D721Med (cell line): Measurements from ENCODE around the gene PRPSAP2.
A peak's percentile ranks its signal among the peaks of the same experiment; 100 is the strongest.

ENCODE experiments used
- DNase-seq: peaks from one replicate; pipeline ENCODE4 v3.0.0; 2011; ENCODE audit warnings: low spot score; ENCODE audit not compliant: insufficient read length
- FAIRE-seq: peaks from 2 replicates; lab custom pipeline; 2011; peaks lifted over from hg19 to GRCh38; lab: Jason Lieb, UNC
- TF ChIP-seq, protein P1 (sequence below): IDR thresholded peaks from 2 replicates; pipeline ENCODE4 v1.5.1; 2012; ENCODE audit warnings: mild to moderate bottlenecking, control low read depth; ENCODE audit not compliant: insufficient read depth; ENCODE audit errors: missing control alignments

The PRPSAP2 gene

DNA sequence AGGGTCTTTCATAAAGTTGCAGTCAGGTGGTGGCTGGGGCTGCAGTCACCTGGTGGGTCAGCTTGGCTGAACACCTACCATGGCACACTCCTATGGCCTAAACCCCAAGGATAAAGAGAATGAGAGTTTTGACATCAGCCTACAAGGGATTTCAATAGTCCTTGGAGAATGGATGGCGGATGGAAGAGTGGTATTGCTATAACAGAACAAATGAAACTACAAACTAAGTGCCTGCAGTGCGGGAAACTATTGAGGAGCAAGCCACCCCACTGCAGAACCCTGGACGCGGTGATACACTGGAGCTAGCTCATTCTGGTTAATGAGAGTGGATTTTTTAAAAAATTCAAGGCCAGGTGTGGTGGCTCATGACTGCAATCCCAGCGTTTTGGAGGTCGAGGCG is 3.0 kb upstream of the PRPSAP2 start:
- TF ChIP-seq, protein P1, sequence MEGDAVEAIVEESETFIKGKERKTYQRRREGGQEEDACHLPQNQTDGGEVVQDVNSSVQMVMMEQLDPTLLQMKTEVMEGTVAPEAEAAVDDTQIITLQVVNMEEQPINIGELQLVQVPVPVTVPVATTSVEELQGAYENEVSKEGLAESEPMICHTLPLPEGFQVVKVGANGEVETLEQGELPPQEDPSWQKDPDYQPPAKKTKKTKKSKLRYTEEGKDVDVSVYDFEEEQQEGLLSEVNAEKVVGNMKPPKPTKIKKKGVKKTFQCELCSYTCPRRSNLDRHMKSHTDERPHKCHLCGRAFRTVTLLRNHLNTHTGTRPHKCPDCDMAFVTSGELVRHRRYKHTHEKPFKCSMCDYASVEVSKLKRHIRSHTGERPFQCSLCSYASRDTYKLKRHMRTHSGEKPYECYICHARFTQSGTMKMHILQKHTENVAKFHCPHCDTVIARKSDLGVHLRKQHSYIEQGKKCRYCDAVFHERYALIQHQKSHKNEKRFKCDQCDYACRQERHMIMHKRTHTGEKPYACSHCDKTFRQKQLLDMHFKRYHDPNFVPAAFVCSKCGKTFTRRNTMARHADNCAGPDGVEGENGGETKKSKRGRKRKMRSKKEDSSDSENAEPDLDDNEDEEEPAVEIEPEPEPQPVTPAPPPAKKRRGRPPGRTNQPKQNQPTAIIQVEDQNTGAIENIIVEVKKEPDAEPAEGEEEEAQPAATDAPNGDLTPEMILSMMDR, result no peak
- DNase-seq, result no peak
- no peak for FAIRE-seq

DNA sequence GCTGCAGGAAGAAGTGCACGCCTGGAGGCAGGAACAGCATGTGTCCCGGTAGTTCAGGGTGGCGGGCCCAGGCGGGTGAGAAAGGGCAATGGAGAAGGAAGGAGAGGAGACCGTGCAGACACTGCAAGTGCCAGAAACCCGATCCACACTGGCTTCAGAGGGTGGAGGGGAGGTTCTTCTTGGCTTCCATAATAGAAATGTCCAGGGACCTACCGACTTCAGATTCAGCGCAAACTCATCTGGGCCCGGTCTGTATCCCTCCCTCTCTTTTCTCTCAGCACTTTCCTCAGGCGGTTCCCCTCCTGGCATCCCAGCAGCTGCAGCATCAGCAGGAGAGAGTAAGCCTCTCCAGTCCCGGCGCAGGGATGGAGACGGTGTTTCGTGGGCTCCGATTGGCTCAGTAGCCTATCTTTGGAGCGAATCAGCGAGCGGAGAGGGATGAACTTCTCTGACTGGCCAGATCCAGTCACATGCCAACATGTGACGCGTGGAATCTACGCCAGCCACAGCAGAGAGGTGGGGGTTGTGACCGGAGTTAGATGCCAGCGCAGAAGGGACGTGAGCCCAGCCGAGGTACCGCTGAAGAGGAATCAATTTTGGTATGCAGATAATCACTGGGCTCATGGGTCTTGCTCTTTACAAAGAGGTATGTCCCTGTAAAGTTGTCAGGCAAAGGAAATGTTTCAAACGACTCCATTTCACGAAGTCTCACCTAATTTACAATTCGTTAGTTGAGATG is 1.9 kb upstream of the PRPSAP2 start:
- DNase-seq (no peak), FAIRE-seq (peak; percentile 79)
- TF ChIP-seq, protein P1, result no peak

DNA sequence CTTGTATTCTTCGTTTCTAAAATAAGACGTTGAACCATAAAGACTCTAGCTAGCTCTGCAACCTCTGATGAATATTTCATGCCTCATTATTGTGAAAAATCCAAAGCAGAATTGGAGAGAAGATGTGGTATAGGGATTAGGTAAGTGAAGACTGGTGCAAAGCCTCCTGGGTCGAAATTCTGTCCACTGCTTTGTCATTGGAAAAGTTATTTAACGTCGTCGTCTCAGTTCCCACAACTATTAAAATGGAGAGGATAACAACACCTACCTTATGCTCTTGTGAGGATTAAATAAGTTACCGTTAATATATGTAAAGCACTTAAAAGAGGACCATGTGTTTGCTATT is 1.4 kb upstream of the PRPSAP2 start:
- DNase-seq (no peak), FAIRE-seq (no peak)
- TF ChIP-seq, protein P1, result no peak

DNA sequence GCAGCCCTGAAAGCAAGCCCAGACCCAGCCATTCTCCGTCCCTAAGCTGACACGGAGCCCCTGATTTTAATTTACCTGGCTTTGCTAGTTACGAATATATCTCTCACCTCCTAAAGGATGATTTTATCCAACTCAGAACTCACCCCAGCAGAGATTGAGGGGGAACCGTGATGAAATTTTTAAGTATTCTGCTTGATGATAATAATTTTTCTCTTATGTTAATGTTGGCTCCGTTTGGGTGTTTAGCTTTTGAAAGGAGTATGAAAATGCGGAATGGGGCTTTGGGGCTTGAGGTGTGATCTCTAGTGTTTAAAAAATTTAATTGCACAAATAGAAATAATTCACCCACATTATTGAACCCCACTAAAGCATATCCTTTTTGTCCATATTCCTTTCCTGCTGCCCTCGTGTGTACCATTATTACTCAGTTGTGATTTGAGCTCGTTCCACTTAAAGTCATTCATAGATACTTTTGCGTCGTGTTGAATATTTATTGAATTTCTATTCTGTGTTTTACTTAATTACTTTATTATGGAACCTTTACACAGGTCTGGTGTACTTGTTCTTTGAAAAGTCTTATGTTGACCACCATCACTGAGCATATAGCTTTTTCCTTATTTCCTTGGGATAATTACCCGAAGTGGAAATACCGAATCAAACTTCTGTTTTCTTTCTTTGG is 775 bp downstream of the PRPSAP2 start:
- TF ChIP-seq, protein P1, result no peak
- no peak for FAIRE-seq
- no peak for DNase-seq

DNA sequence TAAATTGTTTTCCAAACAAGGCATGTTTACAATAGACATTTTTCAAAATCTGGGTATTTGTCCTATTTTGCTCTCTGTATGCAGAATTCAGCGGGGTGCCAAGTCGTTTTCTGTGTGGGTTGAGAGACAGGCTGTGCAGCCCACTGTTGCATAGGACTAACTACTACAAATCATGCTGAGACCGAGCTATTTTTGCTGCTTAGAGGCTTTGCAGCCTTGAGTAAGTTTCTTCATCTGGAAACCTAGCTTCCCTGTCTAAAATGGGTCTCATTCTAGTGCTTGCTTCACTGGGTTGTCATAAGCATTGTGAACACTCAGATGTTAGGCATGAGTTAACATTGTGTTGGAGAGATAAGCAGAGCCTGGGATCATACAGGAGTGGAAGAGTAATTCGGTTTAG is 1.3 kb downstream of the PRPSAP2 start:
- TF ChIP-seq, protein P1, result no peak
- no peak for DNase-seq
- no peak for FAIRE-seq

DNA sequence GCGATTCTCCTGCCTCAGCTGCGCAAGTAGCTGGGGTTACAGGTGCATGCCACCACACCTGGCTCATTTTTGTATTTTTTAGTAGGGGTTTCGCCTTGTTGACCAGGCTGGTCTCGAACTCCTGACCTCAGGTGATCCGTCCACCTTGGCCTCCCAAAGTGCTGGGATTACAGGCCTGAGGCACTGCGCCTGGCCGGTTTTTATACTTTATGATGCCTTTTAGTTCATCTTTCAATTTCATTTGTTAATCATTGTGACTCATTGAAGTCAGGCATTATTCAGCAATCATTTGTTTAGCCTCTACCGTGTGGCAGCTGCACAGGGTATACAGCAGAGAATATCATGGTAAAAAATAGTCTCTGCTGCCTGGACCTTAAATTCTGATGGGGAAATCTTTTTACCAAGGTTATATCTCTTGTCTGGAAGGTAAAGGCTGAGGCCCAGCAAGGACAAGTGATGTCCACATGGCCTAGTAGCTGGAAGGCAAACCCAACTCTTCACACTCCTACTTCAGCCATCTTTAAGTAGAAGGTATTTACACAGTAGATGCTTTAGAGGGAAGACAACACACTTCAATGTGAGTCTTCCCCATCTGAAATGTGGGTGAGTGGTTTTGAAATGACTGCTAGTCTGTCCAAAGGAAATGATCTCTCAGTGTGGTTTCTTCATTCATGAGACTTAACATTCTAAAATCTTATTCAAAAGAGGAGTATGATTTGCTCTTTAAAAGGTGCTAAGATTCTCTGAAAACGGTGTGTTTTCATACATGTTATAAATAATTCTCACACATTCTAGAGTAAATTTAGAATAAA is 2.4 kb downstream of the PRPSAP2 start:
- FAIRE-seq (no peak), DNase-seq (no peak)
- TF ChIP-seq, protein P1, result no peak
